Measurements from ENCODE around the gene DYNC2LI1.

The DYNC2LI1 gene

DNA sequence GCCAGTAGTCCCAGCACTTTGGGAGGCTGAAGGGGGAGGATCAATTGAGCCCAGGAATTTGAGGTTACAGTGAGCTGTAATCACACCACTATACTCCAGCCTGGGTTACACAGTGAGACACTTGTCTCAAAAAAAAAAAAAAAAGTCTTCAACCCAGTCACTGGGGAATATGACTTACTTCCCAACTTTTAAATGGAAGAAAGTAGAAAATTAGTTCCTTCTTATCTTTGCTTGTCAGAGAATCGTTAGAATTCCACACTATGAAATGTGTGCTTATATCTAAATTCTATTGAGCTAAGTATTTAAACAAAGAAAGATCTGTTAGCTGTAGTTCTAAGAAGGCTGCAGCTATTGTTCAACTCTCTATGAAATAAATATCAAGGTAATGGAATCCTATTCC is 22.4 kb downstream of the DYNC2LI1 start:
- no peaks in the 10 kb centered on the region for H3K36me3 ChIP-seq
- no peak overlapping the region for H3K4me3 ChIP-seq (ENCODE audit: low read depth, low read length)
- DNase-seq: no peak
- TF ChIP-seq, protein P1, sequence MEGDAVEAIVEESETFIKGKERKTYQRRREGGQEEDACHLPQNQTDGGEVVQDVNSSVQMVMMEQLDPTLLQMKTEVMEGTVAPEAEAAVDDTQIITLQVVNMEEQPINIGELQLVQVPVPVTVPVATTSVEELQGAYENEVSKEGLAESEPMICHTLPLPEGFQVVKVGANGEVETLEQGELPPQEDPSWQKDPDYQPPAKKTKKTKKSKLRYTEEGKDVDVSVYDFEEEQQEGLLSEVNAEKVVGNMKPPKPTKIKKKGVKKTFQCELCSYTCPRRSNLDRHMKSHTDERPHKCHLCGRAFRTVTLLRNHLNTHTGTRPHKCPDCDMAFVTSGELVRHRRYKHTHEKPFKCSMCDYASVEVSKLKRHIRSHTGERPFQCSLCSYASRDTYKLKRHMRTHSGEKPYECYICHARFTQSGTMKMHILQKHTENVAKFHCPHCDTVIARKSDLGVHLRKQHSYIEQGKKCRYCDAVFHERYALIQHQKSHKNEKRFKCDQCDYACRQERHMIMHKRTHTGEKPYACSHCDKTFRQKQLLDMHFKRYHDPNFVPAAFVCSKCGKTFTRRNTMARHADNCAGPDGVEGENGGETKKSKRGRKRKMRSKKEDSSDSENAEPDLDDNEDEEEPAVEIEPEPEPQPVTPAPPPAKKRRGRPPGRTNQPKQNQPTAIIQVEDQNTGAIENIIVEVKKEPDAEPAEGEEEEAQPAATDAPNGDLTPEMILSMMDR (IDR thresholded peaks at IDR 0.05; ENCODE audit: low read depth, low read length): no peak
- no peaks in the 10 kb centered on the region for H3K27me3 ChIP-seq (ENCODE audit: insufficient read depth, low read depth, severe bottlenecking)
- no peak overlapping the region for H3K27ac ChIP-seq
- H3K9me3 ChIP-seq (ENCODE audit: severe bottlenecking): no peaks in the 10 kb centered on the region

DNA sequence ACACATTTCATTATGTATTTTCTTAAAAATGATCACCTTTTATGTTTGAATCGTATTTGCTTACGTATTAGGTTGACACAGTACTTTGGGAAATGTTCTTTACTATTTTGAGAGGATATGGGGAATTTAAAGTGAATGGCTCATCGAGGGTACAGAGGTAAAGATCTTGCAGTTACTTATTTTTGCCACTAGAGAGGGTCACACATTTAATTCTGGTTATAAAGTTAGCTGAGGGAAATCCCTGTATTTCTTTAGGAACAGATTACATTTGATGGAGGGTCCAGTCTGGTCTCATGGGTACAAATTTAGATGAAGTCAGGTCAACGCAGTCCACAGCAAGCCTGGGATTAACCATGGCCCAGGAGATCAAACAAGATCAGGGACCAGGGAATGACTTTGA is 24.5 kb downstream of the DYNC2LI1 start:
- H3K36me3 ChIP-seq: no peaks in the 10 kb centered on the region
- H3K27me3 ChIP-seq (ENCODE audit: insufficient read depth, low read depth, severe bottlenecking): no peaks in the 10 kb centered on the region
- no peak overlapping the region for H3K27ac ChIP-seq
- DNase-seq: no peak
- no peaks in the 10 kb centered on the region for H3K9me3 ChIP-seq (ENCODE audit: severe bottlenecking)
- H3K4me3 ChIP-seq (ENCODE audit: low read depth, low read length): no peak overlapping the region
- TF ChIP-seq, protein P1 (IDR thresholded peaks at IDR 0.05; ENCODE audit: low read depth, low read length): peak; percentile 23; the same call in 1 of the 2 replicates

DNA sequence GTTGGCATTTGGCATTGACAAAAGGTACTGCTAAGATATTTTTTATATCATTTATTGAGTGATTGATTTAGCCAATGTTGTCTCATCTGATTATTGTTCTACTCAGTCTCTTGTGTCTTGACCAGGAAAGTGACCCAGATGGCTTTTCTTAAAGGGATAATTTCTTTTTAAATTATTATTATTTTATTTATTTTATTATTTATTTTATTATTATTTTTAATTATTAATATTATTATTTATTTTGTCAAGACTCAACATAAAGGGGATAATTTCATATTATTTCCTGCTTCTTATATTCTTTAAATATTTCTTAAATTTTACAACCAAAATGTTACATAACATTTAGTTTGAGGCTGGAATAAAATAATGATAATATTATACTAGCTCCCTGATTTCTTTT is 27.1 kb downstream of the DYNC2LI1 start:
- TF ChIP-seq, protein P1 (IDR thresholded peaks at IDR 0.05; ENCODE audit: low read depth, low read length): no peak
- H3K36me3 ChIP-seq: no peaks in the 10 kb centered on the region

DNA sequence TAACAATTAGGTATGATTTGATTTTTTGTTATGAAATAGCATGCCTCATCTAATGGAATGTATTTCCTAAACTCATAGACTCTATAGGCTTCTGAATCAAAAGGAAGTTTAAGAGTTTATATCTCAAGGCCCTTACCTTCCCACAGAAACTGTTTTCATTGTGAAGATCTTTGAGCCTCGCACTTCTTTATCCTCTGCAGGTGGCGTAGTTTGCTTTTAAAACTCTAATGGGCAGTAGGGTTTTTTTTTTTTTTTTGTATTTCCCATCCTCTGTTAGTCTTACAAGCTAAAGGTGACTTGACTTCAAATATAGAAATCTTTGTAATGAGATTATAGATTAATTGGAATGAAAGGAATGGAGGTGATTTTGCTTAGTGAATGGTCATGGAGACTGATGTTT is 28.3 kb downstream of the DYNC2LI1 start:
- Histone ChIP-seq H3K27ac (no peak overlapping the region), H3K27me3 (ENCODE audit: insufficient read depth, low read depth, severe bottlenecking) (no peaks in the 10 kb centered on the region), H3K4me3 (ENCODE audit: low read depth, low read length) (no peak overlapping the region), H3K36me3 (no peaks in the 10 kb centered on the region), H3K9me3 (ENCODE audit: severe bottlenecking) (no peaks in the 10 kb centered on the region)
- TF ChIP-seq, protein P1 (IDR thresholded peaks at IDR 0.05; ENCODE audit: low read depth, low read length): no peak
- DNase-seq: no peak

More for the DNA sequence above, 27.1 kb downstream of the DYNC2LI1 start:
- H3K27ac ChIP-seq: no peak overlapping the region
- DNase-seq: no peak
- H3K9me3 ChIP-seq (ENCODE audit: severe bottlenecking): no peaks in the 10 kb centered on the region
- no peaks in the 10 kb centered on the region for H3K27me3 ChIP-seq (ENCODE audit: insufficient read depth, low read depth, severe bottlenecking)
- no peak overlapping the region for H3K4me3 ChIP-seq (ENCODE audit: low read depth, low read length)

DNA sequence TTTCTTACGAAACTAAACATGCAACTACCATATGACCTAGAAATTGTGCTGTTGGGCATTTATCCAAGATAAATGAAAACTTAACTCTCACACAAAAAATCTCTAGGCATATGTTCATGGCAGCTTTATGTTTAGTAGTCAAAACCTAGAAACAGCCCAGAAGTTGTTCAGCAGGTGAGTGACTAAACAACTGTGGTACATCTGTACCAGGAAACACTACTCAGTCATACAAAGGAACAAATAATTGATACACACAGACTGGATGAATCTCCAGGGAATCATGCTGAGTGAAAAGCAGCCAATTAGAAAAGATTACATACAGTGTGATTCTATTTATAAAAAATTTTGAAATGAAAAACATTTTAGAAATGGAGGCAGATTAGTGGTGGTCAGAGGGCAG is 29.3 kb downstream of the DYNC2LI1 start:
- no peaks in the 10 kb centered on the region for H3K9me3 ChIP-seq (ENCODE audit: severe bottlenecking)
- no peak overlapping the region for H3K4me3 ChIP-seq (ENCODE audit: low read depth, low read length)
- no peak for DNase-seq
- TF ChIP-seq, protein P1 (IDR thresholded peaks at IDR 0.05; ENCODE audit: low read depth, low read length): no peak
- no peaks in the 10 kb centered on the region for H3K27me3 ChIP-seq (ENCODE audit: insufficient read depth, low read depth, severe bottlenecking)
- H3K27ac ChIP-seq: no peak overlapping the region
- no peaks in the 10 kb centered on the region for H3K36me3 ChIP-seq

DNA sequence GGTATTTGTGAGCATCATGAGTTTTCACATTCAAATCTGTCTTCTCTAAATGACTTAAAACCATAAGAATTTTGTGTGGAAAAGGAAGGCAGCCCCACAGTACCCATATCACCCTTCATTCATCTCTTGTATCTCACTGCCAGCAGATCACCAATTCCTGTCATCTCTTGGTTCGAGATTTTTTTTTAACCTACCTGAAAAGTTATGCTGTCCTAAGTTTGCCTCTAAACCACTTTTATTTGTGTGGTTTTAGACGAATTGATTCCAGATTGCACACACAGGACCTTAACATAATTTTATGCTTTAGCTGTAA is 32.8 kb downstream of the DYNC2LI1 start:
- no peak overlapping the region for H3K27ac ChIP-seq
- no peak for DNase-seq
- TF ChIP-seq, protein P1 (IDR thresholded peaks at IDR 0.05; ENCODE audit: low read depth, low read length): no peak
- H3K4me3 ChIP-seq (ENCODE audit: low read depth, low read length): no peak overlapping the region
- no peaks in the 10 kb centered on the region for H3K9me3 ChIP-seq (ENCODE audit: severe bottlenecking)
- H3K36me3 ChIP-seq: no peaks in the 10 kb centered on the region
- H3K27me3 ChIP-seq (ENCODE audit: insufficient read depth, low read depth, severe bottlenecking): no peaks in the 10 kb centered on the region
